Stimulated activated CD8-positive, alpha-beta memory T cell treated with anti-CD3 and anti-CD28 coated beads, Interleukin-7, amount 100 ng/mL, for 48 hours (primary cell): ENCODE data around the gene TNP1.

Experiments used
- DNase-seq, 2 donors: peaks; one replicate each; pipeline ENCODE4 v3.0.0-alpha.2; 2020; ENCODE audit warnings: low read depth in 1 of 2; ENCODE audit errors: extremely low read depth in 1 of 2

Gene TNP1

DNA sequence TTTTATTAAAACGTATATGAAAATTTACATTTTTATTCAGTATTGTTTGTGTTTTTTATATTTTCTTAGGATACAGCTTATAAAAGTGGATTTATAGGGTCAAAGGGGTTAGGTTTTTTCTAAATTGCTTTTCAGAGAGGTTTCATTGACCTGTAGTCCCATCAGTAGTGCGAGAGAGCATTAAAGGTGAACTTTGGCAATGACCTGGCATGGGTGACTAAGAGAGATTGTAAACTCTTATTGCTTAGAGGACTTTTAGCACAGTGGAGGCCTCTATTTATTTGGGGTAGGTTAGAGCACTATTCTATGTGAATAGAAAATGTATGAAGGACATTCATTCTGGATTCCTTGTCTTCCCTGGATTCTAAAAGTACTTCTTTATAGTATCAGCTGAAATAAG lies 16.0 kb upstream of the TNP1 start:
- DNase-seq: no peak

DNA sequence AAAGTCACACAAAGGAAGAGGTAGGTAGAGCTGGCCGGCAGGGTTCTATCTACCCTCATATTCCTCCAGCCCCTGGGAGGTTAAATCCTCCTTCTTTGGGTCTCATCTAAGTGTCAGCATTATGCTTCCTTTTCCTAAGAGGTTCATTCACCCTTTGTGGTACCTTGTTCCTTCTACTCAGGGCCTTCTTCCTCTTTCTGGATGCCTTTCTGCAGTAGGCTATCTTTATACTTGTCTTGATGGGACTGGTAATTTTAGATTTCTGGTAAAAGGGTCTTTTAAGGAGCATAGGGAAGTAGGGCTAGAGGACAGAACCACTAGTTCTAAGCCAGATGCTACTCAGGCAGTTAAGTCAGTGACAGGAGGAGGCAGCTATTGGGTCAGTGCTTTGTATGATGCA lies 13.7 kb upstream of the TNP1 start:
- no peak for DNase-seq

GRCh38 chr2:216872624-216873023 lies 12.8 kb upstream of the TNP1 start:
- no peak for DNase-seq

- DNase-seq: no peak
Observed at GRCh38 chr2:216872040-216872439, 12.2 kb upstream of the TNP1 start.

DNA sequence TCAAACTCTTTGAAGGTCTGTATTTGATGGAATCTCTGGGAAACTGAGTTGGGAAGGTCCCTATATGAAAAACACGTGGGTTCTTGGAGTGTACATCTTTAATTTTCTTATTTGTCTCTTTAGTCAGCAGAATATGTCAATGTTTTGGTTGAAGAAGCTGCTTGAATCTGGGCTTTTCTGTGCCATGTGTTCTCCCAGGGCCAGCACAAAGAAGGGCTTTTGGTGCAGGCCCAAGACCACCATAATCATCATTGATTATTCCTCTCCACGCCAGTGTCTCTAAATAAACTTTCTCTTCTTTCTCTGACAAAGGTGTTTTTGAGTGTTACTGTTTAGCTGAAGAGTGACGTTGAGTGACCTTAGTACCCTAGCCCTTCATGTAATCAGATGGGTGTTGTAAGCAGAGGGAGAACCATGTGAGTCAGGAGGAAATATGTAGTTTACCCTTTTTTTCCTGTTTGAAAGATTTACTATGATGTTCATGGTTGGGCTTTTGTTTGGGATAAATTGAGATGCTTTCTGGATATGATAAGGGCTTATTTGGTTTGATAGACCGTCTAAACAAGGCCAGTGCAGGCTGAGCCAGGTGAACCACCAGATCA lies 11.6 kb upstream of the TNP1 start:
- DNase-seq: no peak

GRCh38 chr2:216870508-216871332 lies 10.9 kb upstream of the TNP1 start:
- no peak for DNase-seq

DNA sequence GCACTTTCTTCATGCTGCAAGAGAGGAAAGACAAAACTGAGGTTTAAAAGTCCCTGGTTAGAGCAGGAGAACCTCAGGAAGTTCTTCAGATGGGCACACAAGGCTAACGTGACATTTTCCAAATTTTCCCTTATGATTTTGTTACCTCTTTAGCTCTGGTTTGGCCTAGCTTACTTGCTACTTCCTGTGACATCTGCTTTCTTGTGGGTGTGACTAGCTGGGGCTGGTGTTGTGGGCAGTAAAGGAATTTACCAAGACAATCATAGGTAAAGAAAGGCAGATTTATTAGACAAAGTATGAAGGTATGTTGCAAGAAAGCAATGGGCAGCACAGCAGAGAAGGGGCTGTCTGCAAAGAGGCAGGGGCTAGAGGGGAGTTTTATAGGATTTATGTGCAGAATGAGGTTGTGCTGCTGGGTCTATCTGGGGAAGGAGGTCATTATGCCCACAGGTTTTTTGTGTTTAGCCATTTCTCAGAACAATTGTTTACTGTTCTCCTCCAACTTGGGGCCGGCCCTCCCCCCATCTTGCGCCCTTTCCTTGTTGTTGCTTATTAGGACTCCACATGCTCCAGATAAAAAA lies 6.7 kb upstream of the TNP1 start:
- no peak for DNase-seq

DNA sequence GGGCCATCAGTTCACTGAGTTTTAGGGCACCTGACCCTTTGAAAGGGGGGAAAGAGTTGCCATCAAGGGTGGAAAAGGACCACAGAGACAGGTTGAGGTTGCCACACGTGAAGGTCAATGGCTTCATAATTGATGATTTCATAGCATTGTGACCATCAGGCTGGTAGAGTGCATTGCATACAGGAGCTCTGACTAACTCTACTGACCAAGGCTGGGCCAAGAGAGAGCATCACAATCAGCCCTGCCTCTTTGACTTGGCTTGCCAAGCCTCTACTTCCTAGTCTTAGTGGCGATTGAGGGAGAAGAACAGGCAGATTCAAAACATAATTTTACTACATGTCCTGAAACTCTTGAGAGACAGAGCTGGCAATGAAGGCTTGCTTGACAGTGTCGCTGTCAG lies 5.8 kb upstream of the TNP1 start:
- no peak for DNase-seq

- no peak for DNase-seq
Observed at GRCh38 chr2:216863946-216864345, 4.1 kb upstream of the TNP1 start.

GRCh38 chr2:216862628-216863398 lies 2.9 kb upstream of the TNP1 start:
- no peak for DNase-seq

DNA sequence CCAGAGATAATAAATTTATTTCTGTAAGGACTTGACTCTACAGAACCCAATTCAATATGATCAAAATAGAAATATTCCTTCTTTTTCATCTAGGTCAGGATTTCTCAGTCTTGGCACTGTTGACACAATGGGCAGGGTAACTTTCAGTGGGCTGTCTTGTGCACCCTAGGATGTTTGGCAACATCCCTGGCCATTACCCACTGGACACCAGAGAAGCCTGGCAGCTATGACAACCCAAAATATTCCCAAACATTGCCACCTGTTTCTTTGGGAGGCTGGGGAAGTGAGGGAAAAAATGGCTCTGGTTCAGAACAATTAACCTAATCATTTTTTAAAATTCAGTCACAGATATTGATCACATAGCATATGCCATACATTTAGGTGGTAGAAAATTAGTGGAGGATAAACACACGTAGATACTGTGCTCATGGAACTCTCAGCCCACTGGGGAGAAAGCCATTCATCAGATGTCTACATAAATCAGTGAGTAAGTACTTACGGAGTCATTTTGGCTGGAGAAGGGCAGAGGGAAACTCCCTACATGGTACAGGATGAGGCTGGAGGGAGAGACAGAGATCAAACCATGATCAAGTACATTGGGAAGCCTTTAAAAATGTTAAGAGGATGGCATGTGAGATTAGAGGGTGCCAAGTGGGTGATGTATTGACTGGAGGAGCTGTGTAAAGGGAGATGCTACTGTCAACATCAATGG lies 718 bp upstream of the TNP1 start:
- DNase-seq: no peak

- peak in 1 of 2 donors; percentile 20 for DNase-seq
Observed at GRCh38 chr2:216858312-216858711, 1.6 kb downstream of the TNP1 start.

GRCh38 chr2:216857131-216857550 lies 2.7 kb downstream of the TNP1 start:
- DNase-seq: peak in 1 of 2 donors; percentile 12

- DNase-seq: no peak
Observed at GRCh38 chr2:216856406-216857065, 3.3 kb downstream of the TNP1 start.

- DNase-seq: no peak
Observed at GRCh38 chr2:216855605-216856004, 4.3 kb downstream of the TNP1 start.

DNA sequence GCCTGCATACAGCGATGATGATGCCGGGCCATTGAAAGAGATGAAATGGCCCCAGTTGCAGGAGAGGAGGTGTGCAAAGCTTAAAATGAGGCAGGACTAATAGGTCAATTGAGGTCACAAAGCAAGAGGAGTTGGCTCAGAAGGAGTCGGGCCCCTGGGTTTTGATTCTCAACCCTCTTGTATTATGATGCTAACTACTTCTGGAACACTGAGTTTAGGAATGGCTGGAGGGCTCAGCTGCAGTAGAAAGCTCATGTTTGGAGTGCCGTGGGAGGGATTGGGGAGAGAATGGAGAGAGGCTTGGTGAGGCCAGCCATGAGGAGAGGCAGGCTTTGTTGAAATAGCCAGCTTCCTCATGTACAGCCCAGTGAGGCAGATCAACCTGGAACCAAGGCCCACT lies 4.8 kb downstream of the TNP1 start:
- DNase-seq: no peak

- no peak for DNase-seq
Observed at GRCh38 chr2:216851486-216852090, 8.3 kb downstream of the TNP1 start.

DNA sequence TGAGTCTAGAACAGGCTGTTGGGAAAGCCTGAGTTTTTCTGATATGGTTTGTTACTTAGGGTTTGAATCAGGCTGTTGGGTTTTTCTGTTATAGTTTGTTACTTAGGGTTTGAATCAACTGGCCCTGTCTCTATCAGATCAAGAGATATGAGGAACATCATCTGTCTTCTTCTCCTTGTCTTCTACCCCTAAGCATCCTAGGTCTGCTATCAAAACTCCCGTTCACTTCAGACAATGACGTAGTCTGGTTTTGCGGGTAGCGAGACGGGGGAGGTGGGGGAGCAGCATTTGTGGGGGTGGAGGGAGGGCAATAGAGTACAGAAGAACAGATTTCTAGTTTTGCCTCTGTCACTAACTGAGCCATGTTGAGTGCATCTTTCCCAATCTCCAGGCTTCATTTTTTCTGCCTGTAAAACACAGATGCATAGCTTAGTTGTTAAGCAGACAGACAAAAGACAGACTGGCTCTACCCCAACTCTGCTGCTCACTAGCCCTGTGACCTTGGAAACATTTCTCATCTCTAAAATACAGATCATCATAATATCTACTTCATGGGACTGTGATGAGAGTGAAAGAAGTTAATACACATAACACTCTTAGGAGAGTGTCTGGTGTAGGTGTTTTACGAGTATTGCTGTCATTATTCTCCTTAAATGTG lies 9.1 kb downstream of the TNP1 start:
- DNase-seq: no peak

DNA sequence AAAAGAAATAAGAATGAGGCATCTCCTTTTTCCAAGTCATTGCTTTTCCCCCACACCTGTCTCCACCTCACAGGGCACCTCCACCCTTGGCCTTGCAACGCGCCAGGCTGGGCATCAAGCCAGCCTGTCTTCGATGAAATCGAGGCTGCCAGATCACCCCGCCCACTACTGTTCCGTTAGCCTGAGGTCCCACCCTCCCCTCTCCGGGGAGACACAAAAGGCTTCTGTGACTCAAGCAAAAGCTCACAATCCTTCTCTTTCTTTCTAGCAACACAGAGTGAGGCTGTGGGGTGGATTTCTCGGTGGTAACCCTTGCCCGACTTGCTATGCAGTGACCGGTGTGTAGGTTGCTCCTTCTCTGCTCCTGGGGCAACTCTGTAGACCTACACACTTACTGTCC lies 9.9 kb downstream of the TNP1 start:
- DNase-seq: no peak
